ENCODE measurements around the gene COMT.

COMT gene

DNA sequence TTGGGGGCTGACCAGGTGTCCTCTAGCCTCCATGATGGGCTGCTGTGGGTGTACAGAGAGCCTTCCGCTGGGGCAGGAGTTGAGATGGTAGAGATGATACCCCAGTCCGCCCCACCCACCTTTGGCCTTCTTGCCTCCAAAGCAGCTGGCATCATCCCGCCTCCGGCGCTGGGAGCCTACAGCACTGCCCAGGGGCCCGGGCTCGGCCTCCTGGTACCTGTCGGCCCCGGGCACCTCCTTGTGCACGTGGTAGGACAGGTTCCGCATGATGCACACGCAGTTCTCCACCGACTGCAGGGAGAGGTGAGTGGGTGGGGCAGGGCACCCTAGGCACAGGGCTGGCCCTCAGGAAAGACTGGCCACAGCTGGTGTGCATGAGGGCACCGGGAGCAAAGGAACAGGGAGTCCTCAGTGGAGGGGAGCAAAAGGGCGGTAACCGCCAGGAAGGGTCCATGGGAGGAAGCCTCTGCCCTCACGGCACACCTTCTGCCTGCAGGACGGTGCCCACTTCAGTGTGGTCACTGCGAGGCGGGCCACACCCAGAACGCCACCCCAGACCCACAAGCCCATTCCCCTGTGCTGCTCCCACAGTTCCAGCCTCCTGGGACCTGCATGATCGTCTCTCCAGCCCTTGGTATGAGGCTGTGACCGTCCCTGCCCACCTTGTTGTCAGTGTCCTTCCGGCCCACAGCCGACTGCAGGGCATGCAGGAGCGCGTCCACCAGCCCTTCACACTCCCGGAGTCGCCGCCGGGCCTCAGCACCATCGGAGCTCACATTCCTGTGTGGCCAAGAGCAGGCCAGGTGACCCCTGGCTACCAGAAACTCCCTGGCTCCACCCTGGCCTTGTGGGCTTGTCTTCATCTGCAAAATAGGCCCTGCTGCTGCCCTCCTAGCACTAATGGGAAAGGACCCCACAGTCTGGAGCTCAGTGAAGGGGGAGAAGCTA lies 36.0 kb downstream of the COMT start:
- H3K4me3 ChIP-seq (ENCODE audit: low read depth, low read length): no peak overlapping the region
- no peak for DNase-seq (ENCODE audit: low read depth)

DNA sequence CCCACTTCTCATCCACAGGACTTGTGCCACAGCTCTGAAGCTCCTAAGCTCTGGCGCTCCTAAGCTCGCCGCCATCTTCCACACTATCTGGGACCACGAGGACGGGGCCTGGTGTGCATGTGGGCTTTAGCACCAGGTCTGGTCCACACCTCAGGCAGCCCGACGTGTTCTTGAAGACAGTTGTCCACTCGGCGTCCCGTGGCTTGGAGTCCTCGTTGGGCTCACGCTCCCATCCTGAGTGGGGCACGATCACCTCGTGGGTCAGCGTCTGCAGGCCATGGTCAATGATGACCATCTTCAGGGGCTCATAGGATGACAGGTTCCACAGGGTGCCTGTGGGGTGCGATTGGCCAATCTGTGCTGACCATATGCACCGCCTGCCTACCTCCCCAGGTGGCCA lies 37.2 kb downstream of the COMT start:
- no peak for DNase-seq (ENCODE audit: low read depth)
- no peak overlapping the region for H3K4me3 ChIP-seq (ENCODE audit: low read depth, low read length)

DNA sequence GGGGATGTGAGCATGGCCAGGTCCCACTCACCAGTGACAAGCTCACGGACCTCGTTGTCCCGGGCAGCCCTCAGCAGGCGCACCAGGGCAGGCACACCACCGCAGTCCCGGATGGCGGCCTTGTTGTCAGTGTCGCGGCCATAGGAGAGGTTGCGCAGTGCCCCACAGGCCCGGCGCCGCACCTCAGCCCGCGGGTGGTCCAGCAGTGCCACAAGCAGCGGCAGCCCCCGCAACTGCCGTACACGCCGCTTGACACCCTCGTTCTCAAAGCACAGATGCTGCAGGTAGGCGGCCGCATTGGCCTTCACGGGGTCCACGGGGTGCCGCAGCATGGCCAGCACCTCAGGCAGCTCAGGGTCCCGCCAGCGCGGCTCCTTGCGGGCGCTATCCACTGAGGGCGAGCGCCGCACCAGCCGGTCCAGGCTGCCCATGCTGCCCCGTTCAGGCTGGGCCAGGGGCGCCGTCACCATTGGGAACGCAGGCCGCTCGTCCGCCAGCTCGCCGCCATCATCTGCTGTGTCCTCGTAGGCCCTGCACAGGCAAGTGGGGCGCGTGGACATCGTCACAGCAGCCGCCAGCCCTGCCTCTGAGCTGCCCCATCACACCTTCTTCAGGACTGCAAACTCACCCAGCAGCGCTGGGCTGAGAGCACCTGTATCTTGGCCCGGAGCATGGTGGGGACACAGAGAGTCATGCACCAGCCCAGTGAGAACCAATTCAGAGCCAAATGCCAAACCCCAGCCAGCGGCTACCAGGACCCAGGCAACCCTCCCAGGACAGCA lies 38.3 kb downstream of the COMT start:
- DNase-seq (ENCODE audit: low read depth): no peak
- H3K4me3 ChIP-seq (ENCODE audit: low read depth, low read length): no peak overlapping the region

DNA sequence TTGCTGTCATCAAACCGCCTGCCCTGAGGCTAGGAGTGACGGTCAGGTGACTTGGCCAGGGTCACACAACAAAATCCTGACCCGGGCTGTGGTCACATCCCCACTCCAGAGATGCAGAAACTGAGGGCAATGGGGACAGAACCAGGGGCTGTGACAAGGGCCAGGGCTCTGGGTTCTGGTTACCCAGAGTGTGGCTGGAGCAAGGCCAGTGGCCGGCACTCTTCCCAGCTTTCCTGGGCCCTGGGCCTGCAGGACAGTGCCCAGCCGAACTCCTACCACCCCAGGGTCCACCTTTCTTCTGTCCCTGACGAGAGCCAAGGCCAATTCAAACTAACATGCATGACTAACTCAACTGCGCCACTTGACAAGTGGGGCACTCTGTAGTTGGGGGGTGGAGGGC lies 39.2 kb downstream of the COMT start:
- no peak overlapping the region for H3K4me3 ChIP-seq (ENCODE audit: low read depth, low read length)

DNA sequence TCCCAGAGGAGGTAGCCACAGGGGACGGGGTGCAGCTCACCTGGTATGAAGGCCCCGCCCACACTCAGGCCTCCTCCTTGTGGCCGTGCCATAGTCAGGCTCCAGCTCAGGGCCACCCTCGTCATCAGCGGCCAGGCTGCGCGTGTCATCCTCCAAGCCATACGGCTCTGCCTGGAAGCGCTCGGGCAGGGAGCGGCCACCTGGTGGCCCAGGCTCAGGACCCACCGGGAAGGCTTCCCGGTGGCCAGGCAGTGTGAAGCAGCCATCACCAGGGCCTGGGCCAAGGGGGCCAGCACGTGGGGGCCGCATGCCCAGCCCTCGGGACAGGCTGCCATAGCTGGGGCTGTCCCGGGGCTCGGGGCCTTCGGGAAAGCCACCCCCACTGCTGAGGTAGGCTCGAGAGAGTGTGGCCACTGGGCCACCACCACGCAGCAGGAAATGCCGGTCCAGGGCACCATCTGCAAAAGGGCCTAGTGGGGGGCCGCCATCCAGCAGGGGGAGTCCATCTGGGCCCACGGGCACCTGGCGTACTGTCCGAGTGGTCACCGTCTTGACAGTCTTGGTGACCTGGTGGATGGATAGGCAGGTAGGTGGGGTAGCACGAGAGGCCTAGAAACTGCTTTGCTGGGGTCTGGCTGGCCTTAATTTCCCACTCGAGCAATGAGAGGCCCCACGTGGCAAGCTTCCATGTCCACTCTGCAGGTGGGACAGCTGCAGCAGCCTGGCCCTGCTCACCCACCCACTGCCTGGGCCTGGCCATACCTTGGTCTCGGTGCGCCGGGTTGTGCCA lies 39.8 kb downstream of the COMT start:
- H3K4me3 ChIP-seq (ENCODE audit: low read depth, low read length): no peak overlapping the region
- DNase-seq (ENCODE audit: low read depth): no peak

More for the DNA sequence above, 39.2 kb downstream of the COMT start:
- DNase-seq (ENCODE audit: low read depth): no peak

DNA sequence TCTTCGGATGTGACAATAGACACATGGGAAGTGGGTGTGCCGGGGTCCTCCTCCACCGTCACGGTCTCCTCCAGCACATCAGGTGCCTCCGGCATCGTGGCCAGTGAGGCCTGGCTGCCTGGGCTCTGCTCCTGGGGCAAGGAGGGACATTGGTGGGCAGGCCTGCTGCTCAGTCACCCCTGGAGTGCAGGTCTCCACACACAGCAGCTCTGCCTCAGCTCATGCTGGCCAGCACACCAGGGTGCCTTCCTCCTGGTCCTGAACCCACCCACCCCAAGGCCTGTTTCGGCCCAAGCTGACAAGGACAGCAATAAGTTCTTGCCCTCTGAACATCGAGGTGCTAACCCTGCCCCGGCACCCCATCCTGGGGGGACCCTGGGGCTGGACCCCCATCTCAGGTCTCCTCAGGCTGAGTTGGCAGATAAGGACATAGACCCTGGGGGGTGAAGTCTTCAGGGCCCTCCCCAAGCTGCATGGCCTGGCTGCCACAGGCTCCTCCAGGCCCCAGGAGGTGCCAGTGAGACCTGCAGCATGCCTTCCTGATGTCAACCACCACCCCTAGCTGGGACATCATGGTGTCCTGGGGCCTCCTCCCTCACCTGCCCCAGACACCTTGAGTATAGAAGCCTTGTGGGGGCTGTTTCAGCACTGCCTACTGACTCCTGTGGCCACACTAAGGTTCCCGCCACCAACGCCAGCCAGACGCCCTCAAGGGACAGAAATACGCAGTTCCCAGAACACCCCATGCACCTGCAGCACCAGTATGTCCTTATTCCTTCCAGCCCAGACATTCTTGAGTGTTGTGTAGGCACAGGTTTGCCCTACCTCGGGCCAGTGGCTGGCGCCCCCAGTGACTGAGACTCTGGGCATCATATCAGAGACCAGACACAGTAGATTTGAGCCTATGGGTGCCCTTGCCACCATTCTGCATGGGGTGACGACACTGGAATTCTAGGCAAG lies 40.7 kb downstream of the COMT start:
- no peak overlapping the region for H3K4me3 ChIP-seq (ENCODE audit: low read depth, low read length)
- no peak for DNase-seq (ENCODE audit: low read depth)

DNA sequence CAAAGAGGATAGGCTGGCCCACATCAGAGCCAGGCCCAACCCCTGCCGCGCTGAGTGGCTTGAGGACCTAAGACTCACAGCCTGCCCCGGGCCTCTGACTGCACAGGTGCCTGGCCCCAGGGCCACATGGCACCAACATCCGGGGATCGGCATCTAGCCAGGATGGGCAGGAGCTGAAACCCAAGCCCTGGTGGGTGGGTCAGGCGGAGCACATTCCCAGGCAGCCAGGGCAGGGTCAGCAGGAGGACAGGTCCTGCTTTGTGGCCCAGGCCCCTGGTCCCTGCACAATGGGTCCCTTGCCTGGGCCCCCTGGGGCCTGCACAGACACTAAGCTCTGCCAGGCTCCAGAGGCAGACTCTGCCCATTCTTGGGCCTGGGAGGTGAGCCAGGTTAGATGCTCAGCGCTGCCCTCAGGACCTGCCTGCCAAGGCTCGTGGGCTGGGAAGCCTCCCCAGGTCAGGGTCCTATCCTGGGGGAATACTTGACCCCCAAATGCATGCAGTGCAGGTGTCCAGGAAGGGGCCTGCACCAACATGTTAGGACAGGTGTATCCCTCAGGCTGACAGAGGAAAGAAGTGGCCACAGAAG lies 41.5 kb downstream of the COMT start:
- H3K4me3 ChIP-seq (ENCODE audit: low read depth, low read length): no peak overlapping the region
- no peak for DNase-seq (ENCODE audit: low read depth)

DNA sequence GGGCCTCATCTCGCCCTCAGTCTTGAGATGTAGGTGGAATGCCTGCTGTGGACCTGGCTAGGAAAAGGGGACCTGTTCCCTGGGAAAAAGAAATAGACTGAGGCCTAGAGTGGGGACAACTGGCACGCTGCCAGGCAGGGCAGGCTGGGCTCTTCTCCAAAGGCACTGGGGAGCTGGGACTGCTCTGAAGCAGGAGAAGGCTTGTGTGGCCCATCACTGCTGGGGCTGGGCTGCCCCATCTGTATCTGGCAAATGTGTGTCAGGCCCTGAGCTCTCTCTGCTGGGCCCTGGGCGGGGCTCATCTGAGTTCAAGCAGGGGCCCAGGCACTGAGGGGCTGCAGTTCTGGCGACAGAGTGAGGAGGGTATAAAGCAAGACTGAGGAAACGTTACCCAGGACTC lies 42.2 kb downstream of the COMT start:
- no peak for DNase-seq (ENCODE audit: low read depth)
- no peak overlapping the region for H3K4me3 ChIP-seq (ENCODE audit: low read depth, low read length)

DNA sequence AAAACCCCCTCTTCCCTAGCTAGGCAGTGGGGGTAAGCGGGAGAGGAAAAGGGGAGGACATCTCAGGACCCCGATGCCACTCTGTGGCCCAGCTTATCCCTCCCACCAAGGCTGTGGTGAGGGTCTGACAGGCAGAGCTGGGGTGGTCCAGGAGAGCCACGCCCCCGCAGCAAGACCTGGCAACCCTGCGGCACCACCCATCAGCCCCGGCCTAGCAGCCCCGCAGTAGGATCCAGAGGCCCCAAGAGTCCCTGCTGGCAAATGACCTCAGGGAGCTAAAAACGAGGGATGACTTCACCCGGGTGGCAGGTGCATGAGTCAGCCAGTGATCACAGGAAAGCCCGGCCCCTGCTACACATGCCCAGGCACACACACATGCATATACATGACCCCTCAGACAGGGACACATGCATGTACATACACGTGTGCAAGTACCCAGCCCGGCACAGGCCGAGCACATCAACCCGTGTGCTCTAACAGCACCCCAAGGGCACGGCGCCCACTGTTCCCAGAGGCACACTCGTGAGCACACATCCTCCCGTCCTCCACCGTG lies 42.7 kb downstream of the COMT start:
- no peak for DNase-seq (ENCODE audit: low read depth)
- no peak overlapping the region for H3K4me3 ChIP-seq (ENCODE audit: low read depth, low read length)

DNA sequence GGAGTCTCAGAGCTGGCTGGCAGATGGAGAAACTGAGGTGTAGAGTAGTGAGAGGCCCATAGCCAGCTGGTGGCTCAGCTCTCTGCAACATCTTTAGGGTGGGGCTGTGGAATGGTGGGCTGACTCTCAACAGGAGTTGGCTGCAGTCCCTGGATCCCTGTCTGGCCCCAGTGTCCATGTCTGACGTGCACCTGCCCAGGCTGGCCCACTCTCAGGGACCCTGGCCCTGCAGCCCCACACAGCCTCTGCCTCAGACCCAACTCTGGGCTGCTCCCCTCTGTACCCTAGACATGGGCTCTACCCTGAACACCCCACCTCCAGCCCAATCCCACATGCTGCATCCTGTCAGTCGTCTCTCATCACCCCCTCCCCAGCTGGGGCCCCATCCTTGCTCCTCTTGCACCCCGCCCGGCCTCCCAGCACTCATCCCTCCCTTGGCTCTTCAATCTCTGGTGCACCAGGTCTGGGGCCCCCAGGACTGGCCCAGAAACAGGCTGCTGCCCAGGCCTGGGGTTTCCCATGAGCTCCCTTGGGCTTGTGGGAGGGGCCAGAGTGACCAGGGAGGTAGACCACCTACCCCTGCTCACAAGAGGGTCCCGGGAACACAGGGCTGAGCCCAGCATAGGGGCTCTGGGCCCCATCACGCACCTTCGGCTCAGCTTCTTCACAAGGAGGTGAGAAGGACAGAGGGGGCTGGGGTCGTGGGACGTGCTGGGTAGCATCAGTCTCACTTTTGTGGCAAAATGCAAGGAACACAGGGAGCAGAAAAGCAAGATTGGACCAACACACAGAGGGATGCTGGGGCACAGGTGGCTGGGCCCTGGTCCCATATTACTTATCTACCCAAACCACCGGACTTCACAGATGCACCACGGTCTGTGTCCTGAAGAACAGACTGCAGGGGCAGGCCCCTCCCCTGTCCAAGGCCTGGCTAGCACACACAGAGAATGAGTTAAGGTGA lies 43.6 kb downstream of the COMT start:
- DNase-seq (ENCODE audit: low read depth): no peak
- H3K4me3 ChIP-seq (ENCODE audit: low read depth, low read length): no peak overlapping the region

DNA sequence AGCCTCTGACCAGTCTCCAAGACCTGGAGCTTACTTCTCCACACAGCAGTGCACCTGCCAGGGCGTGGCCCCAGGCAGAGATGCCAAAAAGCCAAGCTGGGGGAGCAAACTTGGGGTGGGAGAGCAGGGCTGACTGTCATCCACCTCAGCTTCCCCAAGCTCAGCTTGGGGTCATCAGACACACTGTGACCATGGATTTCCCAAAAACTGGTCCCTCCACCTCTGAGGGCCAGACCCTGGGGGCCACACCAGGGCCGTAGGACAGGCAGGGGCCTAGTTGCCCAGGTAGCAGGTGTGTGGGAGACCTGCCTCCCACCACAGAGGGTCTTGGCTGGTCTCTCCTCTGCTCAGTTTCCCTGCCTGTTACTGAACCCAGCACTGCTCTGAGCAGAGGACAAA lies 44.4 kb downstream of the COMT start:
- peak overlapping the region; percentile 62 for H3K4me3 ChIP-seq (ENCODE audit: low read depth, low read length)
- DNase-seq (ENCODE audit: low read depth): no peak

DNA sequence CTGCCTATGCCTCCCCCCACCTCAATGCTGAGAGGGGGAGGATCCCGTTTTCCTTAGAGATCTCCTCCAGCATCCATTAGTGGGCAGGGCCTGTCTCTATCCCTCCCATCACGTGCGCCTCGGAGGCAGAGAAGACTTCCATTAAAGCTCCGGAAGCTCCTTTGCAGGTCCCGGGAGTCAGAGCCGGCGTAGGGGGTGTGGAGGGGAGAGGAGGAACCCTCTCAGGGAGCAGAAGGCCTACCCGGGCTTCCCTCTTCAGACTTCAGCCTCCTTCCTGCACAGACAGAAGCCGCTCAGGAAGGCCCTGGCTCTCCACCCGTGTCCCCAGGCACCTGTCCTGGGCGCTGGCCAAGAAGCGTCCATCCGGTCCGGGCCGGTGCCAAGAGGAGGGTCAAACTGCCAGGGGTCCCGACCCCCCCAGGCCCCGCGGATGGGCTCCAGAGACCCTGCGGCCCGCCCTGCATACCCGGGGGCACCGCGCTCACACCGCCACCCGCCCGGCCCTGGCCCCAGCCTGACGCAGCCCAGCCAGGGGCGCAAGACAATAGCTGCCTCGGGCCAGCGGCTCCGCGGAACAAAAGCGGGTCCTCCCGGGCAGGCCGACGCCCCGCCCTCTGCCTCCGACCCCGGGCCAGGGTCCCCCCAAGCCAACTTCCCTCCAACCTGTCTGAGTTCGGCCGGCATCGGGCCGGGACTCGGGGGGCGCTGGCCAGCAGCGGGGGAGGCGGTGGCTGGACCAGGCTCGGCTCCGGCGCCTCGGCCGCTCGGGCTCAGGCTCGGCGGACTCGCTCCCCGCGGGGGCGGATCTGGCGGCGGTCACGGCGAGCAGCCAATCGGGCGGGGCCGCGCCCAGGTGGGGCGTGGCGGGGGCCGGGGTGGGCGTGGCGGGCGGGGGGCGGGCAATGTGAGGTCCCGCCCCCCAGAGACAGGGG lies 45.1 kb downstream of the COMT start:
- H3K4me3 ChIP-seq (ENCODE audit: low read depth, low read length): peak overlapping the region; percentile 62
- no peak for DNase-seq (ENCODE audit: low read depth)

DNA sequence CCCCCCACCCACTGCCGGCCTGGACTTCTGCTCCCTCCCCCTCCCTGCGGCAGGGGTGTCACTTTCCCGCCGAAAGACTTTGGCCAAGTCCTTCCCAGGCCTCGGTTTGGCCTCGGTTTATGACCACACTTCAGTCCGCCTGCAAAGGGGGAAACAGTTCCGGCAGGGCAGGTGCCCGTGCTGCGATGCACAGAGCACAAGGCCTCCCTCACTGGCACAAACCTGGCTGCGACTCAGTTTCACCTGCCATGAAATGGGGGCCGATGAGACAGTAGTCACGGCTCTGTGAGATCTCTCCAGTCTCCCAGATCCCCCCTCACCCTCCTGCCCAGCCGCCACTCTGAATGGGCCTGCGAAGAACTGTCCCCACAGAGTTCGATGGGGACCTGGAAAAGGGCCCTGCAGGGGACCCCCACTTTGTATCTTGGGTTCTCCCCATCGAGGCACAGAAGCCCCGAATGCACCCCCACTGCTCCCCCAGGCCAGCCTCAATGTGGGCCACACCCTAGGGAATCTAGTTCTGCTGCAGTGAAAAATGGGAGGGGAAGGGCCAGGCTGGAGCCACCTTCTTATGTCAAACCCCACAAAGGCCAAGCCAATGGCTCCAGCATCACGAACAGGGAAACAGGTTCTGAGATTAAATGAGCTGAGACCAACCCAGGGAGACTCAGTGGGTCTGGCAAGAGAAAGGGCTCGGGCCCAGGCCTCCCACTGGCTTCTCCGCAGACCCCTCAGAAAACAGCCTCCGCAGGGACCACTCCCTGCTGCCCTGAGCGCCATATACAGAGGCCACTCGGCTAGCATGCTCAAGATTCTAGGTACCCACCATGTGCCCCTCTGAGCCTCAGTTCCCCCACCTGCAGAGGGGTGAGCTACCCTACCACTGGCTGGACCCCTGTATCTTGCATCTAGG lies 46.1 kb downstream of the COMT start:
- H3K4me3 ChIP-seq (ENCODE audit: low read depth, low read length): no peak overlapping the region
- no peak for DNase-seq (ENCODE audit: low read depth)

DNA sequence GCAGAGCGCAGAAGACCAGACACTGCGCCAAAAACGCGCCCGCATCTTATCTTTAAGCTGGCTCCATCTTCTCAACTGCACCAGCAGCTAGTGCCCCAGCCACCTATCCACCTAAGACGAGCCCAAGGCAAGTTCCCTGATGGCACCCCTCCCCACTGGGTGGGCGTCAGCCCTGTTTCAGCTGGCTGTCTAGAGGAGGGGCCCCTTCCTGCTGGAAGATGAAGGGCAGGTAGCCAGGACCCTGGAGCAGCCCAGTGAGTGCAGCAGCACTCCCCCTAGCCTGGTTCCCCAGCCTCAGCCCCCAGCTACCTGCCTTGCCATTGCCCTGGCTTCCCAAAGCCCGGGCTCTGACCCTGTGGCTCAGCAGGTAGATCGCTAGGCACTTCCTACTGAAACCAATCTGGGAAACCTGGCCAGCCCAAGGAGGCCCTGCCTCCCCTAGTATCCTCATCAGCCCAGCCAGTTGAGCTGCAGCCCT lies 46.8 kb downstream of the COMT start:
- H3K4me3 ChIP-seq (ENCODE audit: low read depth, low read length): no peak overlapping the region
- no peak for DNase-seq (ENCODE audit: low read depth)
